Measurements from ENCODE around the gene SYT14. TPM values are rescaled to one million over a fixed set of nuclear protein-coding genes. Genes with fewer than 3 reads are reported as not detected.
"Not testable (repeated sequence)": the region's sequence is repeated elsewhere in the genome, so short reads cannot be mapped to it uniquely, and the experiment has no call there.

The SYT14 gene
- polyA plus RNA-seq, 1 donor: 1.0 TPM

DNA sequence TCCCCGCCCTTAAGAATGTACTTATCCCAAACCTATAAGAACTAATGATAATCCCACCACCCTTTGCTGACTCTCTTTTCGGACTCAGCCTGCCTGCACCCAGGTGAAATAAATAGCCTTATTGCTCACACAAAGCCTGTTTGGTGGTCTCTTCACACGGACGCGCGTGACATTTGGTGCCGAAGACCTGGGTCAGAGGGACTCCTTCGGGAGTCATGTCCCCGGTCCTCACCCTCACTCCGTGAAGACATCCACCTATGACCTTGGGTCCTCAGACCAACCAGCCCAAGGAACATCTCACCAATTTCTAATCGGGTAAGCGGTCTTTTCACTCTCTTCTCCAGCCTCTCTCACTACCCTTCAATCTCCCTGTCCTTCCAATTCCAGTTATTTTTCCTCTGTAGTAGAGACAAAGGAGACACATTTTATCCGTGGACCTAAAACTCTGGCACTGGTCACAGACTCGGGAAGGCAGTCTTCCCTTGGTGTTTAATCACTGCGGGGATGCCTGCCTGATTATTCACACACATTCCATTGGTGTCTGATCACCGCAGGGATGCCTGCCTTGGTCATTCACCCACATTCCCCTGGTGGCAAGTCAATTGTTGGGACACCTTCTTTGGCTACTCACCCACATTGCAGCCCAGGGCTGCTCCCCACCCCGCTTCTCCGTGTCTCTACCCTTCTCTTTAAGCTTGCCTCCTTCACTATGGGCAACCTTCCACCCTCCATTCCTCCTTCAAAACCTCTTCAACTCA, 250.0 kb downstream of the SYT14 start:
- not testable (repeated sequence) for H3K9me3 ChIP-seq (ENCODE audit: control insufficient read depth, low read depth, low read length)

DNA sequence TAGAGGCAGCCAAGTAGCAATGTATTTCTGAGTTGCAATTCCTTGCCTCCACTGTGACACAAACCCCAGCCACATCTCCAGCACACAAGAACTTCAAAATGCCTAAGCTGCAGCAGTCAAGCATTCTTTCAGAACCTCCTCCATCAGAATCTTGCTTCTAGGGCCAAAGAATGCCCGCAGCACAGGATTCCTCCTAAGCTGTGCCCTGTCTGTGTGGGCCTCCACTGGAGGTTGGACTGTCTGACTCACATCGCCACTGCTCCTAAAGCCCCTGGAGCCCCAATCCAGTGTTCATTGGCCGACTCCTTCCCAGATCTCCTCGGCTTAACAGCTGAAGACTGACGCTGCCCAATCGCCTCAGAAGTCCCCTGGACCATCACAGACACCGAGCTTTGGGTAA, 251.4 kb downstream of the SYT14 start:
- Histone ChIP-seq H3K9me3 (ENCODE audit: control insufficient read depth, low read depth, low read length) (no peaks in the 10 kb centered on the region), H3K27ac (ENCODE audit: low read length) (no peak overlapping the region), H3K4me1 (ENCODE audit: control insufficient read depth, insufficient read depth, low read length) (no peaks in the 10 kb centered on the region), H3K27me3 (ENCODE audit: control insufficient read depth, insufficient read depth, low read length) (no peaks in the 10 kb centered on the region), H3K4me3 (ENCODE audit: low read length) (no peak overlapping the region), H3K36me3 (ENCODE audit: control insufficient read depth, insufficient read depth, low read length) (no peaks in the 10 kb centered on the region)
- DNase-seq: no peak
- no CpG with 5 or more reads among the region's 7 CpGs for WGBS (ENCODE audit: insufficient coverage, low lambda C conversion rate)

More for the DNA sequence above, 250.0 kb downstream of the SYT14 start:
- 100% methylated on average over 2 of the region's 18 CpGs for WGBS (ENCODE audit: insufficient coverage, low lambda C conversion rate)
- not testable (repeated sequence) for H3K36me3 ChIP-seq (ENCODE audit: control insufficient read depth, insufficient read depth, low read length); H3K4me3 ChIP-seq (ENCODE audit: low read length); DNase-seq; H3K4me1 ChIP-seq (ENCODE audit: control insufficient read depth, insufficient read depth, low read length); H3K27ac ChIP-seq (ENCODE audit: low read length); H3K27me3 ChIP-seq (ENCODE audit: control insufficient read depth, insufficient read depth, low read length)

DNA sequence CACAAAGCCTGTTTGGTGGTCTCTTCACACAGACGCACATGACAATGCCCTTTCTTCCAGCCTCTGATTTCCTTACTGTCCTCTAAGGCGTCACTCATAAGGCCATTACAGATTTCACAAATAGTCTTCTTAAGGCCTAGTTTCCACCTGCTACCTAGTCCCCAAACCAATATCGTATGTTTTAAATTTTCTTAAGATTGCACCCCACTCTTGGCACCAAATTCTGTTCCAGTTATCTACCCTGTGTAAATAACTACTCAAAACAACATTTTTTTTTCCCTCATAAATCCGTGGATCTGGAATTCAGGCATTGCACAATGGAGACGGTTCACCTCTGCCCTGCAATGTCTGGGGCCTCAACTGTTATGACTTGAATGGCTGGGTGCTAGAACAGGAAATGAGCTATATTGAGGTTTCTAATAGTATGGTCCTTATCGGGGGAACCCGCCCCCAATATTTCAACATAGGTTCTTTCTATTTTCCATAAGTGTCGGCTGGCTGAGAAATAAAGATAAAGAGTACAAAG, 257.7 kb downstream of the SYT14 start:
- Histone ChIP-seq H3K4me3 (ENCODE audit: low read length) (no peak overlapping the region), H3K4me1 (ENCODE audit: control insufficient read depth, insufficient read depth, low read length) (no peaks in the 10 kb centered on the region), H3K36me3 (ENCODE audit: control insufficient read depth, insufficient read depth, low read length) (no peaks in the 10 kb centered on the region), H3K9me3 (ENCODE audit: control insufficient read depth, low read depth, low read length) (peaks cover 3% of the 10 kb centered on the region), H3K27me3 (ENCODE audit: control insufficient read depth, insufficient read depth, low read length) (no peaks in the 10 kb centered on the region), H3K27ac (ENCODE audit: low read length) (no peak overlapping the region)
- no peak for DNase-seq
- WGBS (ENCODE audit: insufficient coverage, low lambda C conversion rate): 100% methylated on average over 2 of the region's 8 CpGs

DNA sequence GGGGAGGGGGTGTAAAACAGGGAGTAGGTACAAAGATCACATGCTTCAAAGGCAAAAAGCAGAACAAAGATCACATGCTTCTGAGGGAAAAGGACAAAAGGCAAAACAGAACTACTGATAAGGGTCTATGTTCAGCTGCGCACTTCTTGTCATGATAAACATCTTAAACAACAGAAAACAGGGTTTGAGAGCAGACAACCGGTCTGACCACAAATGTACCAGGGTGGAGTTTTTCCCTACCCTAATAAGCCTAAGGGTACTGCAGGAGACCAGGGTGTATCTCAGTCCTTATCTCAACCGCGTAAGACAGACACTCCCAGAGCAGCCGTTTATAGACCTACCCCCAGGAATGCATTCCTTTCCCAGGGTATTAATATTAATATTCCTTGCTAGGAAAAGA, 258.2 kb downstream of the SYT14 start:
- not testable (repeated sequence) for H3K27ac ChIP-seq (ENCODE audit: low read length); DNase-seq
- WGBS (ENCODE audit: insufficient coverage, low lambda C conversion rate): no CpG with 5 or more reads among the region's 5 CpGs

DNA sequence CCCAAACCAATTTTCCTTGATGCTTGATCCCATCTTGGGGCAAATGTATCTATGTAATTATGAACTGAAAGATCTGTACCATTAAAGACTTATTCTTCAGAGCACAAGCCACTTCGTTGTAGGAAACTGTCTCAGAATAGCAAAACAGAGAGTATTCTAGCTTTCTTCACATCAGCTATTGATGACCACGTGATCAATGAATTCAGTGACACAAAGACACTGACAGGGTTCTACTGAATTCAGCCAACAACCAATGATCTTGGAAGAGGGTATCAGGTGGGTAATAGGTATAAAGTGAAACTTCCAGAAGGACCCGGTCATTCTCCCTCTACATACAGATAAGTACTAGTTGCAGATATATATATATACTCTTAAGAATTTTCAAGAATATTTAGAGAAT, 260.8 kb downstream of the SYT14 start:
- no peaks in the 10 kb centered on the region for H3K36me3 ChIP-seq (ENCODE audit: control insufficient read depth, insufficient read depth, low read length)
- H3K4me1 ChIP-seq (ENCODE audit: control insufficient read depth, insufficient read depth, low read length): no peaks in the 10 kb centered on the region
- H3K27ac ChIP-seq (ENCODE audit: low read length): no peak overlapping the region
- no peaks in the 10 kb centered on the region for H3K27me3 ChIP-seq (ENCODE audit: control insufficient read depth, insufficient read depth, low read length)
- H3K9me3 ChIP-seq (ENCODE audit: control insufficient read depth, low read depth, low read length): peaks cover 3% of the 10 kb centered on the region
- WGBS (ENCODE audit: insufficient coverage, low lambda C conversion rate): 100% methylated on average over 1 of the region's 3 CpGs
- H3K4me3 ChIP-seq (ENCODE audit: low read length): no peak overlapping the region
- DNase-seq: no peak

More for the DNA sequence above, 258.2 kb downstream of the SYT14 start:
- H3K4me1 ChIP-seq (ENCODE audit: control insufficient read depth, insufficient read depth, low read length); H3K4me3 ChIP-seq (ENCODE audit: low read length); H3K9me3 ChIP-seq (ENCODE audit: control insufficient read depth, low read depth, low read length); H3K27me3 ChIP-seq (ENCODE audit: control insufficient read depth, insufficient read depth, low read length); H3K36me3 ChIP-seq (ENCODE audit: control insufficient read depth, insufficient read depth, low read length): not testable (repeated sequence)

DNA sequence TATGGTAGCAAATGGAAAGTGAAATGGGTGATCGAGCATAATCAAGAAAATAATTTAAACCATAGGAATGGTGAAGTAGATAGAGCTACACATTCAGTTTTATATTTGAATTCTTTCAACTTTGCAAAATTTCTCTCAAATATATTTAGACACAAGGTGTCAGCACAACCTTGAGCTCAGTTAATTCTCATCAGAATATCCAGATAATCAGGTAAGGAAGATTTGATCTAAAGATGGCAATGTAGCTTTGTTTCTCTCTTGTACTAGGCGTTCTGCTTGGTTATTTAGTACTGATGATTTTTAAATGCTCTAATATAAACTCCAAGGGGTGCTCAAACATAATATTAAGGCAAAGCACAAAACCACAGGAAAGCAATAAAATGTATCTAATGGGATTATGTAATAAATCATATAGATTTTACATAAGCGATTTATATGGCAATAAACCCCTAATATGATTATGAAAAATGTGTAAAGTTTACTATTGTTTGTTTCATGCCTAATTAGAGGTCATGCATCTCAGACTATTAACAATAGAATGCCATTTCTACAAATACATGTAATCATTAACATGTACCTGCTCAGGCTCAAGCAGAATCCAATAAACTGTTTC, 262.2 kb downstream of the SYT14 start:
- Histone ChIP-seq H3K27ac (ENCODE audit: low read length) (no peak overlapping the region), H3K9me3 (ENCODE audit: control insufficient read depth, low read depth, low read length) (peaks cover 3% of the 10 kb centered on the region), H3K27me3 (ENCODE audit: control insufficient read depth, insufficient read depth, low read length) (no peaks in the 10 kb centered on the region), H3K4me3 (ENCODE audit: low read length) (no peak overlapping the region), H3K36me3 (ENCODE audit: control insufficient read depth, insufficient read depth, low read length) (no peaks in the 10 kb centered on the region), H3K4me1 (ENCODE audit: control insufficient read depth, insufficient read depth, low read length) (no peaks in the 10 kb centered on the region)
- DNase-seq: no peak
- WGBS (ENCODE audit: insufficient coverage, low lambda C conversion rate): 100% methylated on average over 1 of the region's 3 CpGs

DNA sequence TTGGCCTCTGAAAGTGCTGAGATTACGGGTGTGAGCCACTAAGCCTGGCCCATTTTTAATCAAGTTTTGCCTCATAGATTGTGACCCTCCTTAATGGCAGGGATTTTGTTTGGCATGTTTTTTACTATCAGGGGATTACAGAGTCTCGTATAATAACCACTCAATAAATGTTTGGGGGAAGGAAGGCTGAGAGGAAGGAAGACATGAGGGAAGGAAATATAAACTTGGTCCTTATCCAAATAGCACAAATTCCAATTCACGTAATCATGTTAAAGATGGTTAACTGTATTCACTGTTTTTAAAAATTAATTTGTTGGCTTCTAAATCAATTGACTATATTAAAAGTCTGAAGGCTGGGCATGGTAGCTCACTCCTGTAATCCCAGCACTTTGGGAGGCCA, 263.7 kb downstream of the SYT14 start:
- H3K9me3 ChIP-seq (ENCODE audit: control insufficient read depth, low read depth, low read length): no peaks in the 10 kb centered on the region
- no peaks in the 10 kb centered on the region for H3K4me1 ChIP-seq (ENCODE audit: control insufficient read depth, insufficient read depth, low read length)
- H3K27ac ChIP-seq (ENCODE audit: low read length): no peak overlapping the region
- no peaks in the 10 kb centered on the region for H3K27me3 ChIP-seq (ENCODE audit: control insufficient read depth, insufficient read depth, low read length)
- no peak overlapping the region for H3K4me3 ChIP-seq (ENCODE audit: low read length)
- WGBS (ENCODE audit: insufficient coverage, low lambda C conversion rate): 50% methylated on average over 1 of the region's 3 CpGs
- no peak for DNase-seq
- H3K36me3 ChIP-seq (ENCODE audit: control insufficient read depth, insufficient read depth, low read length): no peaks in the 10 kb centered on the region

DNA sequence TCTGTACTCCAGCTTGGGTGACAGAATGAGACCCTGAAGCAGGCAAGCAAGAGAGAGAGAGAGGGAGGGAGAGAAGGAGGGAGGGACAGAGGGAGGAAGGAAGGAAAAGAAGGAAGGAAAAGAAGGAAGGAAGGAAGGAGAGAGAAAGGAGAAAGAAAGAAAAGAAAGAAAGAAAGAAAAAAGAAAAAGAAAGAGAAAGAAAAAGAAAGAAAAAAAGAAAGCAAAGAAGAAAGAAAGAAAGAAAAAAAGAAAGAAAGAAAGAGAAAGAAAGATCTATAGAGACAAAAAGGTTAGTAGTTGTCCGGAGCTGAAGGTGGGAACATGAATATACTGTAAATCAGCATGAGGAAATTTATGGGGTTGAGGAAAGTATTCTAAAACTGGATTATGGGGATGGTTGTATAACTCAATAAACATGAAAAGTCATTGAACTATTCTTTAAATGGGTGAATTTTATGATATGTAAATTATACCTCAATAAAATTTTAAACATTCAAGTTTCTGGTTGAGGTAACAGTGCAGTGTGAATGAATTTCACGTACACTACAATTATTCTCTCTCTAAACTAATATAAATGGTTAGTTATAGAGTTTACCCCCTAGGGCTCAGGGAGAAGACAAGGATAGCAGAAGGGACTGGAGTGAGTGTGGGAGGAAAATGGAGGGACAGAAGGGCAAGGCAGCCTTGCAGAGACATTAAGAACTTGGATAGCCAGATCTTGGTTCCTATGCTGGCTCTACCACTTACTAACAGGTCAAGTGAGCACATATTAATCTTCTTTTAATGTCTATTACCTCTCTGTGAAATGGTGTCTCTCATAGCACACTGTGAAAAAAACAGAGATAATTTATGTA, 269.8 kb downstream of the SYT14 start:
- Histone ChIP-seq H3K27me3 (ENCODE audit: control insufficient read depth, insufficient read depth, low read length) (peaks cover 2% of the 10 kb centered on the region), H3K4me1 (ENCODE audit: control insufficient read depth, insufficient read depth, low read length) (no peaks in the 10 kb centered on the region), H3K36me3 (ENCODE audit: control insufficient read depth, insufficient read depth, low read length) (no peaks in the 10 kb centered on the region), H3K27ac (ENCODE audit: low read length) (no peak overlapping the region), H3K9me3 (ENCODE audit: control insufficient read depth, low read depth, low read length) (no peaks in the 10 kb centered on the region), H3K4me3 (ENCODE audit: low read length) (no peak overlapping the region)
- no peak for DNase-seq
- 100% methylated on average over 1 of the region's 2 CpGs for WGBS (ENCODE audit: insufficient coverage, low lambda C conversion rate)

DNA sequence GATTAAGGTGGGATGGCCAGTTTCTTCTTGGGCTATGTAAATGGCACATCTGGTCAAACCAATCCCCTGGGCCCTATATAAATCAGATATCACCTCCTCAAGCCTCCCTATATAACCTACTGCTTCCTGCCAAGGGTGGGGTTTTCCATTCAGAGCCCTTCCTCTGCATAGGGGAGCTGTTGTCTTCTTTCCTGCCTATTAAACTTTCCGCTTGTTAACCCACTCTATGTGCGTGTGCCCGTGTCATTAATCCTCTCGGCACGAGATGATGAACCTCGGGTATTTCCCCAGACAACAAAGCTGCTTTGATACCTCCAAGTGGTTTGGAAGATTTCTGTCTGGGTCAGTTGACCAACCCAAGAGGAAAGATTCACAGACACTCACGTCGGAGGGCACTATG, 275.3 kb downstream of the SYT14 start:
- WGBS (ENCODE audit: insufficient coverage, low lambda C conversion rate): no CpG with 5 or more reads among the region's 8 CpGs
- Histone ChIP-seq H3K4me1 (ENCODE audit: control insufficient read depth, insufficient read depth, low read length) (no peaks in the 10 kb centered on the region), H3K4me3 (ENCODE audit: low read length) (no peak overlapping the region), H3K36me3 (ENCODE audit: control insufficient read depth, insufficient read depth, low read length) (no peaks in the 10 kb centered on the region), H3K9me3 (ENCODE audit: control insufficient read depth, low read depth, low read length) (no peaks in the 10 kb centered on the region), H3K27ac (ENCODE audit: low read length) (no peak overlapping the region), H3K27me3 (ENCODE audit: control insufficient read depth, insufficient read depth, low read length) (peaks cover 4% of the 10 kb centered on the region)
- no peak for DNase-seq
